Measurements from ENCODE around the gene GATA2. TPM values are rescaled to one million over a fixed set of nuclear protein-coding genes. Genes with fewer than 3 reads are reported as not detected.

GATA2 gene
- total RNA-seq, 2 donors from 2014 or later, result 4.0 to 9.7 TPM

GRCh38 chr3:128459461-128459820 lies 33.6 kb downstream of the GATA2 start:
- Mint-ChIP-seq H3K4me3 (no peak overlapping the region), H3K27me3 (peaks cover 56% of the 10 kb centered on the region), H3K27ac (no peak overlapping the region), H3K36me3 (ENCODE audit: low read depth) (no peaks in the 10 kb centered on the region), H3K4me1 (peaks cover 2% of the 10 kb centered on the region)
- DNase-seq (no peak), ATAC-seq (no peak)
- no peaks in the 10 kb centered on the region for H3K9me3 ChIP-seq (ENCODE audit: control insufficient read depth, low read length, poor library complexity, severe bottlenecking)

- no peak for DNase-seq
- Mint-ChIP-seq H3K4me1 (no peaks in the 10 kb centered on the region), H3K27ac (no peak overlapping the region), H3K36me3 (ENCODE audit: low read depth) (no peaks in the 10 kb centered on the region), H3K4me3 (no peak overlapping the region), H3K27me3 (peaks cover 56% of the 10 kb centered on the region)
- ATAC-seq, result no peak
- H3K9me3 ChIP-seq (ENCODE audit: control insufficient read depth, low read length, poor library complexity, severe bottlenecking), result no peaks in the 10 kb centered on the region
Observed at GRCh38 chr3:128458746-128459460, 34.1 kb downstream of the GATA2 start.

GRCh38 chr3:128457937-128458336 lies 35.1 kb downstream of the GATA2 start:
- H3K27ac Mint-ChIP-seq, result no peak overlapping the region
- peaks cover 54% of the 10 kb centered on the region for H3K27me3 Mint-ChIP-seq
- H3K9me3 ChIP-seq (ENCODE audit: control insufficient read depth, low read length, poor library complexity, severe bottlenecking), result no peaks in the 10 kb centered on the region
- no peaks in the 10 kb centered on the region for H3K4me1 Mint-ChIP-seq
- no peak overlapping the region for H3K4me3 Mint-ChIP-seq
- H3K36me3 Mint-ChIP-seq (ENCODE audit: low read depth), result no peaks in the 10 kb centered on the region
- ATAC-seq (no peak), DNase-seq (no peak)

GRCh38 chr3:128456776-128457715 lies 36.0 kb downstream of the GATA2 start:
- DNase-seq, result no peak
- Mint-ChIP-seq H3K4me3 (no peak overlapping the region), H3K27ac (no peak overlapping the region), H3K4me1 (no peaks in the 10 kb centered on the region), H3K36me3 (ENCODE audit: low read depth) (no peaks in the 10 kb centered on the region), H3K27me3 (peaks cover 52% of the 10 kb centered on the region)
- no peaks in the 10 kb centered on the region for H3K9me3 ChIP-seq (ENCODE audit: control insufficient read depth, low read length, poor library complexity, severe bottlenecking)
- ATAC-seq, result no peak

GRCh38 chr3:128455786-128456748 lies 36.9 kb downstream of the GATA2 start:
- H3K27ac Mint-ChIP-seq, result peak overlapping the region; percentile 27
- no peaks in the 10 kb centered on the region for H3K9me3 ChIP-seq (ENCODE audit: control insufficient read depth, low read length, poor library complexity, severe bottlenecking)
- ATAC-seq, result no peak
- no peak overlapping the region for H3K4me3 Mint-ChIP-seq
- H3K36me3 Mint-ChIP-seq (ENCODE audit: low read depth), result no peaks in the 10 kb centered on the region
- DNase-seq, result no peak
- H3K27me3 Mint-ChIP-seq, result peaks cover 58% of the 10 kb centered on the region
- no peaks in the 10 kb centered on the region for H3K4me1 Mint-ChIP-seq

- Mint-ChIP-seq H3K4me3 (no peak overlapping the region), H3K4me1 (no peaks in the 10 kb centered on the region), H3K27me3 (peaks cover 48% of the 10 kb centered on the region), H3K27ac (peak overlapping the region; percentile 27), H3K36me3 (ENCODE audit: low read depth) (peaks cover 2% of the 10 kb centered on the region)
- ATAC-seq (no peak), DNase-seq (no peak)
- H3K9me3 ChIP-seq (ENCODE audit: control insufficient read depth, low read length, poor library complexity, severe bottlenecking), result no peaks in the 10 kb centered on the region
Observed at GRCh38 chr3:128455116-128455515, 37.9 kb downstream of the GATA2 start.

- ATAC-seq (no peak), DNase-seq (no peak)
- no peak overlapping the region for H3K4me3 Mint-ChIP-seq
- H3K36me3 Mint-ChIP-seq (ENCODE audit: low read depth), result peaks cover 5% of the 10 kb centered on the region
- H3K27me3 Mint-ChIP-seq, result peaks cover 44% of the 10 kb centered on the region
- no peak overlapping the region for H3K27ac Mint-ChIP-seq
- no peaks in the 10 kb centered on the region for H3K4me1 Mint-ChIP-seq
- H3K9me3 ChIP-seq (ENCODE audit: control insufficient read depth, low read length, poor library complexity, severe bottlenecking), result no peaks in the 10 kb centered on the region
Observed at GRCh38 chr3:128454310-128454618, 38.7 kb downstream of the GATA2 start.

GRCh38 chr3:128453501-128454309 lies 39.3 kb downstream of the GATA2 start:
- peaks cover 5% of the 10 kb centered on the region for H3K36me3 Mint-ChIP-seq (ENCODE audit: low read depth)
- no peaks in the 10 kb centered on the region for H3K9me3 ChIP-seq (ENCODE audit: control insufficient read depth, low read length, poor library complexity, severe bottlenecking)
- H3K4me1 Mint-ChIP-seq, result peaks cover 3% of the 10 kb centered on the region
- H3K27ac Mint-ChIP-seq, result no peak overlapping the region
- no peak for DNase-seq
- peaks cover 41% of the 10 kb centered on the region for H3K27me3 Mint-ChIP-seq
- ATAC-seq, result no peak
- no peak overlapping the region for H3K4me3 Mint-ChIP-seq

GRCh38 chr3:128452678-128453275 lies 40.2 kb downstream of the GATA2 start:
- Mint-ChIP-seq H3K36me3 (ENCODE audit: low read depth) (peaks cover 8% of the 10 kb centered on the region), H3K27me3 (peaks cover 38% of the 10 kb centered on the region), H3K4me3 (no peak overlapping the region), H3K27ac (no peak overlapping the region), H3K4me1 (peaks cover 8% of the 10 kb centered on the region)
- DNase-seq, result no peak
- ATAC-seq, result no peak
- no peaks in the 10 kb centered on the region for H3K9me3 ChIP-seq (ENCODE audit: control insufficient read depth, low read length, poor library complexity, severe bottlenecking)

GRCh38 chr3:128452120-128452519 lies 40.9 kb downstream of the GATA2 start:
- no peak for ATAC-seq
- Mint-ChIP-seq H3K27me3 (peaks cover 35% of the 10 kb centered on the region), H3K27ac (no peak overlapping the region), H3K4me1 (peaks cover 8% of the 10 kb centered on the region), H3K4me3 (no peak overlapping the region), H3K36me3 (ENCODE audit: low read depth) (peaks cover 8% of the 10 kb centered on the region)
- no peaks in the 10 kb centered on the region for H3K9me3 ChIP-seq (ENCODE audit: control insufficient read depth, low read length, poor library complexity, severe bottlenecking)
- no peak for DNase-seq

GRCh38 chr3:128449111-128449638 lies 43.8 kb downstream of the GATA2 start:
- DNase-seq (no peak), ATAC-seq (no peak)
- Mint-ChIP-seq H3K36me3 (ENCODE audit: low read depth) (peaks cover 8% of the 10 kb centered on the region), H3K27me3 (peaks cover 12% of the 10 kb centered on the region), H3K4me3 (no peak overlapping the region), H3K4me1 (peaks cover 8% of the 10 kb centered on the region), H3K27ac (no peak overlapping the region)
- no peaks in the 10 kb centered on the region for H3K9me3 ChIP-seq (ENCODE audit: control insufficient read depth, low read length, poor library complexity, severe bottlenecking)

- peaks cover 8% of the 10 kb centered on the region for H3K36me3 Mint-ChIP-seq (ENCODE audit: low read depth)
- DNase-seq (no peak), ATAC-seq (peak; percentile 33)
- no peaks in the 10 kb centered on the region for H3K9me3 ChIP-seq (ENCODE audit: control insufficient read depth, low read length, poor library complexity, severe bottlenecking)
- peaks cover 11% of the 10 kb centered on the region for H3K27me3 Mint-ChIP-seq
- peaks cover 8% of the 10 kb centered on the region for H3K4me1 Mint-ChIP-seq
- no peak overlapping the region for H3K27ac Mint-ChIP-seq
- peak overlapping the region; percentile 15 for H3K4me3 Mint-ChIP-seq
Observed at GRCh38 chr3:128448491-128448890, 44.5 kb downstream of the GATA2 start.

All from T-helper 17 cell (primary cell).